ENCODE results near the gene CDH2.

Gene CDH2

GRCh38 chr18:27969206-27969605 lies 207.7 kb downstream of the CDH2 start:
- TF ChIP-seq, protein P1, sequence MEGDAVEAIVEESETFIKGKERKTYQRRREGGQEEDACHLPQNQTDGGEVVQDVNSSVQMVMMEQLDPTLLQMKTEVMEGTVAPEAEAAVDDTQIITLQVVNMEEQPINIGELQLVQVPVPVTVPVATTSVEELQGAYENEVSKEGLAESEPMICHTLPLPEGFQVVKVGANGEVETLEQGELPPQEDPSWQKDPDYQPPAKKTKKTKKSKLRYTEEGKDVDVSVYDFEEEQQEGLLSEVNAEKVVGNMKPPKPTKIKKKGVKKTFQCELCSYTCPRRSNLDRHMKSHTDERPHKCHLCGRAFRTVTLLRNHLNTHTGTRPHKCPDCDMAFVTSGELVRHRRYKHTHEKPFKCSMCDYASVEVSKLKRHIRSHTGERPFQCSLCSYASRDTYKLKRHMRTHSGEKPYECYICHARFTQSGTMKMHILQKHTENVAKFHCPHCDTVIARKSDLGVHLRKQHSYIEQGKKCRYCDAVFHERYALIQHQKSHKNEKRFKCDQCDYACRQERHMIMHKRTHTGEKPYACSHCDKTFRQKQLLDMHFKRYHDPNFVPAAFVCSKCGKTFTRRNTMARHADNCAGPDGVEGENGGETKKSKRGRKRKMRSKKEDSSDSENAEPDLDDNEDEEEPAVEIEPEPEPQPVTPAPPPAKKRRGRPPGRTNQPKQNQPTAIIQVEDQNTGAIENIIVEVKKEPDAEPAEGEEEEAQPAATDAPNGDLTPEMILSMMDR (IDR thresholded peaks at IDR 0.05; ENCODE audit: unreplicated experiment in 3 of 3): no peak
- H3K4me3 Mint-ChIP-seq: no peak overlapping the region
- H3K9me3 Mint-ChIP-seq: no peaks in the 10 kb centered on the region
- H3K36me3 Mint-ChIP-seq (ENCODE audit: low read depth): peaks cover 71% of the 10 kb centered on the region
- no peaks in the 10 kb centered on the region for H3K27me3 Mint-ChIP-seq (ENCODE audit: low read depth)
- peaks cover 27% of the 10 kb centered on the region for H3K4me1 Mint-ChIP-seq
- peak overlapping the region in 1 of 3 experiments; percentile 44 for H3K27ac Mint-ChIP-seq

DNA sequence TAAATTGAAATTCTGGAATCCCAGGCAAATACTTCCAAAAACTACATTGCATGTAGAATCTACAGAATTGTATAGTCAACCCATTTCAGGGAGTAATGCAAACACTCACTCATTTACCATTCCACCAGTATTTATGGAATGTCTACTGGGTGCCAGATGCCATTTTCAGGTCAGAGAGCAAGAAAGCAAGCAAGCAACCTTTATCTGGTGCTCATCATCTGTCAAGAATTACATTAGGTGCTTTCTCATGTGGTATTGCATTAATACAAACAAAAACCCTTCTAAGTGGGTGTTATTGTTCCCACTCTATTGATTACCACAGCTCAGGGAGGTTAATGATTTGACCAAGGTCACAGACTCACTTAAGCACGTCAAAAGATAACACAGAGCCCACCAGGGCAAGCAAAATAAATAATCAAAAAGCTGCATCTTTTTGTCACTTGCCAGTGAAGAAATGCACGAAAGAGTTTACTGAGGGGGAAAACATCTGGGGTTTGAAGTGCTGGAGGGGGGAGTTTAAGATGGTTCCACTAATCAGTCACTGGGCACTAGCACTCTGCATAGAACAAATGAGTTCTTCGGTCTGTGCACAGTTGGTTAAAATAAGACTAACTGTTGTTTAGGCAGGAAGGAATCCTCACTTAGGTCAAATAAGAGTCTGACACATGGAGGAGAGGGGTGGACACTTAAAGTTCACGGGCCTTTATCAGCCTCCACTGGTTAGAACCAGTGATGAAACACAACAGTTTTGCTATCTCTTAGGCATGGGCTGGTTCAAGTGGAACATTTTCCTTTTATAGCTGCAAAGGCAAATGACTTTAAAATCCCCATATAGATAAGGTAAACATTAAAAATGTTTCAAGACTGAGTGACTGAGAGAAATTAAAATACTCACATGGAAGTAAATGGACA lies 208.8 kb downstream of the CDH2 start:
- peaks cover 27% of the 10 kb centered on the region for H3K4me1 Mint-ChIP-seq
- TF ChIP-seq, protein P1 (IDR thresholded peaks at IDR 0.05; ENCODE audit: unreplicated experiment in 3 of 3): no peak
- no peak overlapping the region for H3K4me3 Mint-ChIP-seq
- H3K27ac Mint-ChIP-seq: peak overlapping the region; percentile 18 to 44 (median 36)
- H3K27me3 Mint-ChIP-seq (ENCODE audit: low read depth): no peaks in the 10 kb centered on the region
- no peaks in the 10 kb centered on the region for H3K9me3 Mint-ChIP-seq
- H3K36me3 Mint-ChIP-seq (ENCODE audit: low read depth): peaks cover 72% of the 10 kb centered on the region

GRCh38 chr18:27966881-27967280 lies 210.0 kb downstream of the CDH2 start:
- Mint-ChIP-seq H3K4me1 (peaks cover 27% of the 10 kb centered on the region), H3K36me3 (ENCODE audit: low read depth) (peaks cover 72% of the 10 kb centered on the region), H3K27me3 (ENCODE audit: low read depth) (no peaks in the 10 kb centered on the region), H3K4me3 (no peak overlapping the region), H3K9me3 (no peaks in the 10 kb centered on the region), H3K27ac (peak overlapping the region in 1 of 3 experiments; percentile 18)
- TF ChIP-seq, protein P1 (IDR thresholded peaks at IDR 0.05; ENCODE audit: unreplicated experiment in 3 of 3): no peak

GRCh38 chr18:27964811-27965210 lies 212.1 kb downstream of the CDH2 start:
- Mint-ChIP-seq H3K9me3 (no peaks in the 10 kb centered on the region), H3K4me1 (peaks cover 27% of the 10 kb centered on the region), H3K27ac (no peak overlapping the region), H3K36me3 (ENCODE audit: low read depth) (peaks cover 85% of the 10 kb centered on the region), H3K27me3 (ENCODE audit: low read depth) (no peaks in the 10 kb centered on the region), H3K4me3 (no peak overlapping the region)
- TF ChIP-seq, protein P1 (IDR thresholded peaks at IDR 0.05; ENCODE audit: unreplicated experiment in 3 of 3): no peak

GRCh38 chr18:27959101-27959500 lies 217.8 kb downstream of the CDH2 start:
- Mint-ChIP-seq H3K4me1 (peaks cover 5% of the 10 kb centered on the region), H3K36me3 (ENCODE audit: low read depth) (peaks cover 69% of the 10 kb centered on the region), H3K27me3 (ENCODE audit: low read depth) (no peaks in the 10 kb centered on the region), H3K4me3 (no peak overlapping the region), H3K9me3 (no peaks in the 10 kb centered on the region), H3K27ac (no peak overlapping the region)
- TF ChIP-seq, protein P1 (IDR thresholded peaks at IDR 0.05; ENCODE audit: unreplicated experiment in 3 of 3): no peak
